Caco-2 (cell line): ENCODE results near the gene INO80. TPM values are rescaled to one million over a fixed set of nuclear protein-coding genes. Genes with fewer than 3 reads are reported as not detected.

Experiments
- BruUV-seq: library from RNA; stranded (reverse); fragments of 400-500 nt; replicated peaks from 2 replicates; lab custom pipeline; 2021; lab: Mats Ljungman, UMichigan
- CTCF ChIA-PET: fragments of 300-600 bp; sonication (Branson Sonifier 250); formaldehyde crosslinking; loops from one replicate; lab custom pipeline; 2022; ENCODE audit warnings: antibody characterized with exemption; lab: Charles Lee
- POLR2A ChIA-PET: fragments of 300-600 bp; sonication (Branson Sonifier 250); formaldehyde crosslinking; loops from one replicate; lab custom pipeline; 2022; ENCODE audit warnings: antibody characterized with exemption; lab: Charles Lee
- DNase-seq, 2 experiments: peaks; one replicate each; pipeline versions ENCODE4 v3.0.0 to v3.0.0-alpha.2; 2020 to 2022
- H3K27me3 ChIP-seq: replicated peaks from 2 replicates; pipeline ENCODE4 v1.6.0; 2011; ENCODE audit warnings: low read length; ENCODE audit not compliant: control insufficient read depth, insufficient read depth
- H3K36me3 ChIP-seq: 2 replicates; pipeline ENCODE4 v1.5.1; 2011; ENCODE audit warnings: low read length; ENCODE audit not compliant: control insufficient read depth, insufficient read depth
- H3K4me1 ChIP-seq: fragments of 250-450 bp; sonication (Bioruptor Pico); 2 replicates; pipeline ENCODE4 v1.5.1; 2020; ENCODE audit warnings: mild to moderate bottlenecking
- H3K4me3 ChIP-seq: 2 replicates; pipeline ENCODE4 v1.5.1; 2011; ENCODE audit warnings: low read depth, mild to moderate bottlenecking, control low read depth, low read length
- H3K9me3 ChIP-seq: fragments of 250-450 bp; sonication (Bioruptor Pico); 2 replicates; pipeline ENCODE4 v1.5.1; 2020; ENCODE audit warnings: mild to moderate bottlenecking, moderate library complexity
- H3K27ac Mint-ChIP-seq: one replicate; pipeline ENCODE4 v1.8.0; 2022; ENCODE audit warnings: mixed read lengths; ENCODE audit not compliant: unreplicated experiment
- H3K27me3 Mint-ChIP-seq: one replicate; pipeline ENCODE4 v1.8.0; 2022; ENCODE audit warnings: mixed read lengths; ENCODE audit not compliant: insufficient read depth, unreplicated experiment
- H3K36me3 Mint-ChIP-seq: one replicate; pipeline ENCODE4 v1.8.0; 2022; ENCODE audit warnings: mild to moderate bottlenecking, mixed read lengths; ENCODE audit not compliant: insufficient read depth, unreplicated experiment
- H3K4me1 Mint-ChIP-seq: one replicate; pipeline ENCODE4 v1.8.0; 2022; ENCODE audit warnings: low read depth, mixed read lengths; ENCODE audit not compliant: unreplicated experiment
- H3K4me3 Mint-ChIP-seq: one replicate; pipeline ENCODE4 v1.8.0; 2022; ENCODE audit warnings: mild to moderate bottlenecking, moderate library complexity, mixed read lengths; ENCODE audit not compliant: unreplicated experiment
- H3K9me3 Mint-ChIP-seq: one replicate; pipeline ENCODE4 v1.8.0; 2022; ENCODE audit warnings: mixed read lengths; ENCODE audit not compliant: unreplicated experiment
- CTCF ChIP-seq, 2 experiments: fragments of 200-600 bp in 1 of 2; IDR thresholded peaks; 1 replicate in 1 of 2; 2 replicates in 1 of 2; pipeline versions ENCODE4 v1.5.1 to v1.8.0; 2011 to 2022; ENCODE audit warnings: antibody characterized with exemption in 1 of 2, control low read depth in 1 of 2, inconsistent platforms in 1 of 2, low read depth in 1 of 2, low read length in 1 of 2, mild to moderate bottlenecking in 1 of 2, moderate library complexity in 1 of 2; ENCODE audit not compliant: insufficient read depth in 1 of 2, severe bottlenecking in 1 of 2, unreplicated experiment in 1 of 2
- intact Hi-C: fragments of 100-400 bp; cut with micrococcal nuclease; formaldehyde crosslinking; loops from one replicate; pipeline ENCODE4 v1.10.0; 2022; ENCODE audit not compliant: unreplicated experiment
- total RNA-seq: library from RNA; stranded (reverse); gene quantifications from 2 replicates; pipeline ENCODE4 v1.2.3, GENCODE V29; 2022

INO80 gene
- total RNA-seq, 1 experiment from 2014 or later = 24.4 TPM

- ChIA-PET POLR2A (no interaction called here), CTCF (no interaction called here)
- Histone ChIP-seq H3K36me3 (peaks cover 2% of the 10 kb centered on the region), H3K4me3 (no peak overlapping the region), H3K27me3 (no peaks in the 10 kb centered on the region), H3K4me1 (peaks cover 30% of the 10 kb centered on the region), H3K9me3 (no peaks in the 10 kb centered on the region)
- Mint-ChIP-seq H3K4me1 (peaks cover 19% of the 10 kb centered on the region), H3K9me3 (no peaks in the 10 kb centered on the region), H3K4me3 (no peak overlapping the region), H3K27ac (no peak overlapping the region), H3K27me3 (no peaks in the 10 kb centered on the region), H3K36me3 (peaks cover 5% of the 10 kb centered on the region)
- intact Hi-C loops = no loop called here
- BruUV-seq = no TSS peak
- no peak for TF ChIP-seq CTCF (IDR thresholded peaks at IDR 0.05; ENCODE audit: insufficient read depth in 1 of 2, low read depth in 1 of 2, low read length in 1 of 2, severe bottlenecking in 1 of 2, unreplicated experiment in 1 of 2)
- DNase-seq = no peak
Measured at GRCh38 chr15:40936709-40937666, 179.1 kb downstream of the INO80 start.

- Mint-ChIP-seq H3K27ac (no peak overlapping the region), H3K4me3 (no peak overlapping the region), H3K4me1 (peaks cover 21% of the 10 kb centered on the region), H3K36me3 (peaks cover 5% of the 10 kb centered on the region), H3K9me3 (no peaks in the 10 kb centered on the region), H3K27me3 (no peaks in the 10 kb centered on the region)
- Histone ChIP-seq H3K9me3 (no peaks in the 10 kb centered on the region), H3K4me3 (no peak overlapping the region), H3K27me3 (no peaks in the 10 kb centered on the region), H3K4me1 (peaks cover 35% of the 10 kb centered on the region), H3K36me3 (peaks cover 2% of the 10 kb centered on the region)
- intact Hi-C loops = no loop called here
- ChIA-PET POLR2A (no interaction called here), CTCF (no interaction called here)
- no peak for TF ChIP-seq CTCF (IDR thresholded peaks at IDR 0.05; ENCODE audit: insufficient read depth in 1 of 2, low read depth in 1 of 2, low read length in 1 of 2, severe bottlenecking in 1 of 2, unreplicated experiment in 1 of 2)
- DNase-seq = no peak
- no TSS peak for BruUV-seq
Measured at GRCh38 chr15:40936234-40936708, 179.8 kb downstream of the INO80 start.

- POLR2A ChIA-PET = no interaction called here
- TF ChIP-seq CTCF (IDR thresholded peaks at IDR 0.05; ENCODE audit: insufficient read depth in 1 of 2, low read depth in 1 of 2, low read length in 1 of 2, severe bottlenecking in 1 of 2, unreplicated experiment in 1 of 2) = no peak
- Mint-ChIP-seq H3K4me1 (peaks cover 35% of the 10 kb centered on the region), H3K27ac (no peak overlapping the region), H3K36me3 (peaks cover 6% of the 10 kb centered on the region), H3K9me3 (no peaks in the 10 kb centered on the region), H3K27me3 (no peaks in the 10 kb centered on the region), H3K4me3 (no peak overlapping the region)
- H3K4me3 ChIP-seq = no peak overlapping the region
- H3K36me3 ChIP-seq = peaks cover 2% of the 10 kb centered on the region
- BruUV-seq = no TSS peak
- no peaks in the 10 kb centered on the region for H3K27me3 ChIP-seq
- CTCF ChIA-PET = interaction anchor here (1.3 kb wide), 1 partner anchor 75 kb away, joined by 3 read pairs; no protein-coding TSS in a partner anchor
- intact Hi-C loops = no loop called here
- H3K9me3 ChIP-seq = no peaks in the 10 kb centered on the region
- no peak for DNase-seq
- H3K4me1 ChIP-seq = peaks cover 34% of the 10 kb centered on the region
Measured at GRCh38 chr15:40934457-40934856, 181.6 kb downstream of the INO80 start.
